ENCODE data around the gene ADORA1.

Gene ADORA1

GRCh38 chr1:203186446-203187303 is 59.1 kb downstream of the ADORA1 start, which contains the start of gene CHI3L1:
Gene CHI3L1, minus strand, starts transcription at chr1:203186704. Its CDS starts 81 bp downstream, at chr1:203186623.
- DNase-seq (ENCODE audit: low spot score), result no peak

- DNase-seq (ENCODE audit: low spot score), result no peak
Measured at GRCh38 chr1:203187304-203187685, 59.8 kb downstream of the ADORA1 start.

DNA sequence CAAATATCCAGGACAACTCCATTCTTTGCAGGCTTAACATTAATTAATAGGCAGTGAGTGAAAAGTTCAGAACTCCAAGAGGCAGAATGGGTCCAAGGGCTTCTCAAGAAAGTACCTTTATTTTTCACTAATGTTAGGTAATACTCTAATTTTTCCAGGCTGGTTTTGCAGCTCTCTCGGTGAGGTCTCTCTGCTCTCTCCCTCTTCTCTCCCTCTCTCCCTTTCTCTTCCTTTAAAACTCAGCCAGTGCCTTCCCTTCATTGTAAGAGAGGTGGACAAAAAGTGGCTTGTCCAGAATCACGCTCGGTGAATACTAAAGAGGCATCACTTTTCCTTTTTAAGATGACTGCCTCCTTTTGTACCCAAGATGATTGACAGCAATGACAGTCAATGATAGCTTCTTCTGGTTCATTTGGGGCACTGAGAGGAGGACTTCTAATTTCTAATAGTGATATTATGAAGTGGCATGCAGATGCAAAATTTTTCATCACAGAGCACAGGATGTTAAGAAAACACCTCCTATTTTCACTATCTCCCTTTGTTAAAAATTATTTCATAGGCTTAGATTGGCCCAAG is 60.3 kb downstream of the ADORA1 start:
- DNase-seq (ENCODE audit: low spot score), result no peak

GRCh38 chr1:203188686-203189232 is 61.2 kb downstream of the ADORA1 start:
- no peak for DNase-seq (ENCODE audit: low spot score)

- peak; percentile 50 for DNase-seq (ENCODE audit: low spot score)
Measured at GRCh38 chr1:203189951-203190352, 62.4 kb downstream of the ADORA1 start.

DNA sequence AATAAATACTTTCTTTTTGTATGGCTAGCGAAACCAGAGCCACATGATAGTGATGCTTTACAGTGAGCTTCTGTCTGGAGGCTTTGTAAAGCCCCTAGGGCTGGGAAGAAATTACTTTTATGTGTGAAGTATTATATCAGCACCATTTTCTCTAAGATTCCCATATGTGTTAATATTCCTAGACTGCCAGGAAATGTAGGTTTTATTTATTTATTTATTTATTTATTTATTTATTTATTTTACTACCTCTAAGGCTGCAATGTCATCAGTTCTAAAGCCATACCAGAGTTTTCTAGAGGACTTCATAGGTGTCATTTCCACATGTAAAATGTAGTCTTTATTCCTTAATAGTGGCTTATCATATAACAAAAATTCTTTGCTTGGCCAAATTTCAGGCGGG is 63.4 kb downstream of the ADORA1 start:
- no peak for DNase-seq (ENCODE audit: low spot score)

DNA sequence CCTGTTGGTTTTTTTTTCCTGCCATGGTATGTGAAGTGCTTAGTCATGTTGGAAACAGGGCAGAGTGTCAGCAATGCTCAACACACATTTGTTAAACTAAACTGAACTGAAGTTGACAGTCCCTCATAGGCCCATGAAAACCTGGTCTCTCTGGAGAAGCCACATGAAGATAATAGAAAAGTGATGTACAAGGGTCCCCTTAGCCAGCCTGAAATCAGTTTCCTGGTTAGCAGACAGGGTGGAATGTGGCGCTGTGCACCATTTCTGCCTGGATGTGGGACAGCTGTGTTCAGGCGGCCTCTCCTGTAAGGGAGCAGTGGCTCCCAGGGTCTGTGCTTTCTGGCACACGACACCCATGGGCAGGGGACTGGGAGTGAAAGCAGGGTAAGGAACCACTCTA is 68.8 kb downstream of the ADORA1 start:
- no peak for DNase-seq (ENCODE audit: low spot score)

DNA sequence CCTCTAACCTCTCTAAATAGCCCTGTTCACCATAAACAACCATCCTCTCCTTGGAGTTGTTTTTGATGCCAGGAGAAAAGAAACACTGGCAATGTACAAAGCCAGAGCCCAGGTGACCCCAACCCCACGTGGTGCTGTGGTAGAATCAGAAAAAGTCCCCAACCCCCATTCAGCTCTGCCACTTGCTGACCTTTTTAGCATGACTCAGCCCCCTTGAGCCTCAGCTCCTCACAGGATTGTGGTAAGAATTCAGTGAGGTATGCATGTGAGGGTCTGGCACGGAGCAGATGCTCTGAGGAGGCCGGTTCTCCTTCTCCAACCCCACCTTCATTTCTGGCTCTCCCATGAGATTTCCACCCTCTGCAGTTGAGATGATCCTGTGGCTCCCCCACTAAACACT is 70.1 kb downstream of the ADORA1 start:
- DNase-seq (ENCODE audit: low spot score), result peak; percentile 78

GRCh38 chr1:203199002-203199401 is 71.5 kb downstream of the ADORA1 start:
- no peak for DNase-seq (ENCODE audit: low spot score)

DNA sequence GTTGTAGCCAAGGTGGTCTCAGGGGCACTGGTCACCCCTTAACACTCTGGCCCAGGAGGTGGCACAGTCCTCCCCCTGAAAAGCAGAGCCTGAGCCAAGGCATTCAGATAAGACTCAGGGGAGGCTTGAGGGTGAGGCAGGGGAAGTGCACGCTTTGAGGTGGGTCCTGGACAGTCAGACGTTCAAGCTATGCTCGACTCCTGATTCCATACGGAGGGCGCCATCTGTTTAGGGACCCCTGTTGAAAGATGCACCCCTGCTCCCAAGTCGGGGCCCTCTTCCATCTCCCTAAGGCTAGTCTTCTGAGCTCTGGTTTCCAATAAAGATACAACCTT is 71.9 kb downstream of the ADORA1 start:
- no peak for DNase-seq (ENCODE audit: low spot score)

- peak; percentile 72 for DNase-seq (ENCODE audit: low spot score)
Measured at GRCh38 chr1:203199816-203200571, 72.5 kb downstream of the ADORA1 start.

DNA sequence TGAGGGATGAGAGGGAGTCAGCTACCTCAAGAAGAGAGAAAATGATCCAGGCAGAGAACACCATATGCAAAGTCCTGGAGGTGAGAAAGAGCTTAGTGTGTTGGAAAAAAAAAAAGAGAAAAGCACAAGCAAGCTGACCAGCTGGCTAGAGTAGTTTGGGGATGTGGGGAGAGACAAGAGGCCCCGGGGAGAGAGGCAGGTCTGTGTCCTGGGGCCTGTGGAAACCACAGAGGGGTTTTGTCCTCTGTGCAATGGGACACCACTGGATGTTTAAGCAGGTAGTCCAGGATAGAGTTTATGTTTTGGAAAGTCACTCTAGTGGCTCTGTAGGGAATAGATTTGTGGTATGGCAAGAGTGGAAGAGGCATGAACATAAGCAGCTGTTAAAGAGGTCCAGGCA is 73.4 kb downstream of the ADORA1 start:
- DNase-seq (ENCODE audit: low spot score), result no peak

- DNase-seq (ENCODE audit: low spot score), result no peak
Measured at GRCh38 chr1:203201516-203202205, 74.1 kb downstream of the ADORA1 start.

- DNase-seq (ENCODE audit: low spot score), result peak; percentile 87
Measured at GRCh38 chr1:203202431-203203245, 75.1 kb downstream of the ADORA1 start.

- DNase-seq (ENCODE audit: low spot score), result no peak
Measured at GRCh38 chr1:203204756-203205155, 77.2 kb downstream of the ADORA1 start.

- no peak for DNase-seq (ENCODE audit: low spot score)
Measured at GRCh38 chr1:203206129-203206687, 78.7 kb downstream of the ADORA1 start.

DNA sequence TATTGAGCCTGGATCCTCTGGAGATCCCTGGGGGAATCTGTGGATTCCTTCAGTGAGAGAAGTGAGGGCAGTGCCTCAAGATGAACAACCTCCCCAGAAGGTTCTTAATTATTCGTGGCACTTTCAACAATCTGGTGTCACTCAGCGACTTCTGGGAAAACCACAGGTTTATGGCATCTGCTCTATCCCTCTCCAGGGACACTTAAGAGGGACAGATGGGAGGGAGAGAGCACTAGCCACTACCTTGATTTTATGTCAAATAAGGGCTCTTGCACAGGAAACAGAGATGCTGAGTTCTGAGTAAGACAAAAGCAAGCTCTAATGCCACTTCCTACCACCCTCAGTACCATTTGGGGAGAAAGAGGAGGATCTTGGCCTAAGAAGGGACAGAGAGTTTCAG is 80.2 kb downstream of the ADORA1 start:
- no peak for DNase-seq (ENCODE audit: low spot score)

DNA sequence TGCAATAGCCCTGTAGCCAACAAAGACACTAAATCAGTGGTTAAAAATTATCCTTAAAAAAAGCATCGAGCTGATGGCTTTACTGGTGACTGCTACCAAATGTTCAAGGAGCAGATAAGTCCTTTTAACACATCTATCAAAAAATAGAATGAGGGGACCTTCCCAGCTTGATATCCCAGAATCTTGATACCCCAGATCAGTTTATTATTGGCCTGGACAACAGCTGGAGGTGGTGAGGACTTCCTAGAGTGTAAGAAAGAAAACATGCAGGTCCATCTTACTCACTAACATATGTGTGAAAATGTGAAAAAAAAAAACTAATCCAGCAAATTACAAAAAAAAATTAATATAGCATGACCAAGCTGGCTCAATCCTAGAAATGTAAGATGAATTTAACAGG is 80.7 kb downstream of the ADORA1 start:
- DNase-seq (ENCODE audit: low spot score), result no peak

DNA sequence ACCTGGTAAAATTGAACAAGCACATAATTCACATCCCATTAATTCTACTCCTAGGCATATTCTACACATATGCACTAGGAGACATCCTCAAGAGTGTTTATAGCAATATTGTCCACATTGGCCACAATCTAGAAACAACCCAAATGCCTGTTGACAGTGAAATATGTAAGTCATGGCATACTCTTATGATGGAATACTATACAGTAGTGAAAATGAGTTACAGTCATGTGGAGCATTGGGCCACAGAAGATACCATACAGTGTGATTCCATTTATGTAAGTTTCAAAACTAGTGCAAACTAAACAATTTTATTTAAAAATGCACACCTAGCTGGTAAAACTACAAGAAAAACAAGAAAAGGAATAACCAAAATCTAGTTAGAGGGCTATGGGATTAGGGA is 82.8 kb downstream of the ADORA1 start:
- no peak for DNase-seq (ENCODE audit: low spot score)

DNA sequence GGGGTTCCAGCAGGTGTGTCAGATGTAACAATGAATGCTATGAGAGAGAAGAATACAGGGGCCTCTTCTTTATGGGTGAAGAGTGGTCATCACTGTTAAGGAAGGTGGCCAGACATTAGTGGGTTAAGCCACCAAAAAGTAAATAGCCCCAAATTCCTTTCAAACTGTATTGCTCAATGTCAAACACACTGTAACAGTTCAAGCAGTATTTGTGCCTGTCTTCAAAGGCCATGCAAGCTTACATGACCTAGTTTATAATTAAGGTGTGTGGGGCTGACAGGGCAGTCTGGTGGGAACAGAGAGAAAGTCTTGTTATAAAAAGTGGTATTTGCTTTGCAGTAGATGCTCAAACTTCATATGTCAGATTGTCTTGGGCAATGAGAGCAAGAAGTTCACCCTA is 83.5 kb downstream of the ADORA1 start:
- no peak for DNase-seq (ENCODE audit: low spot score)

DNA sequence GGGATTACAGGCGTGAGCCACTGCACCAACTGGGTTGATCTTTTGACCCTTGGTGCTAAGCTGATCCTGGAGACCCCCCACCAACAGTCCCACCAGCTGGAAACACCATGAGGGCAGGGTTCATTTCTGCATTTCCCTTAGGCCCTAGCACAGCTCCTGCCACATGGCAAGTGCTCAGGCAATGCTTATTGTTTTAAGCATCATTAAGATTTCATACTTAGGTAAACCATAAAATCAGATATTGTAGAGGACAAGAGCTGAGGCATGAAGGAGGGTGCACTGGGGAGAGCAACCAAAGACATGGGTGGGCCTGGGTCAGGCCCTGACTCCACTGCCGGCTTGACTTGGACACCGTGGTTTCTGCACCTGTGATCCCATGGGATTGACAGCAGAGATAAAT is 84.3 kb downstream of the ADORA1 start:
- DNase-seq (ENCODE audit: low spot score), result no peak
